Lung microvascular endothelial cell (primary cell): Measurements from ENCODE around the gene ABR. TPM values are rescaled to one million over a fixed set of nuclear protein-coding genes. Genes with fewer than 3 reads are reported as not detected.

ENCODE experiments used
- DNase-seq, 2 donors: peaks; one replicate each; pipeline versions ENCODE4 v3.0.0 to v3.0.0-alpha.2; 2010; ENCODE audit warnings: low read depth in 2 of 2
- total RNA-seq: library from RNA; depleted of rRNA; stranded (reverse); fragments of >200 nt; gene quantifications from 2 replicates; pipeline ENCODE4 v1.2.1, GENCODE V29; 2014

Gene ABR
- total RNA-seq, 1 donor from 2014 or later = 24.8 TPM

DNA sequence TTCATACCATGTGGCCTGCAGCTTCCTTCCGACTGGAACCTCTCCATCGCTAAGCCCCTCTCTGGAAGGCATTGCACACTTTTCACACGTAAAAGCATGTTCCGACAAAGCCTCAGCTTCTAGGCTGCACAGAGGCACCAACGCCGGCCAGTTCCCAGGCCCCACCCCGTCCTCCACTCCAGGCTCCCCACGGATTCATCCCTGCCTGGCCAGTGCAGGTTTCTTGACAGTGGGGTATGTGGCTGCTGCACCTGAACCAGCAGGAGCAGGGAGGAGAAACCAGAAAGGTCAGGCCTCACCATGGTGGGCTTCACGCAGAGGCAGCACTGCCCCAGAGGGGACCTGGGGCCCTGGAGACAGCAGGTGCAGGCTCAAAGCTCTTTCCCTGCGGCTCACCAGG, 168.6 kb downstream of the ABR start:
- DNase-seq = no peak

DNA sequence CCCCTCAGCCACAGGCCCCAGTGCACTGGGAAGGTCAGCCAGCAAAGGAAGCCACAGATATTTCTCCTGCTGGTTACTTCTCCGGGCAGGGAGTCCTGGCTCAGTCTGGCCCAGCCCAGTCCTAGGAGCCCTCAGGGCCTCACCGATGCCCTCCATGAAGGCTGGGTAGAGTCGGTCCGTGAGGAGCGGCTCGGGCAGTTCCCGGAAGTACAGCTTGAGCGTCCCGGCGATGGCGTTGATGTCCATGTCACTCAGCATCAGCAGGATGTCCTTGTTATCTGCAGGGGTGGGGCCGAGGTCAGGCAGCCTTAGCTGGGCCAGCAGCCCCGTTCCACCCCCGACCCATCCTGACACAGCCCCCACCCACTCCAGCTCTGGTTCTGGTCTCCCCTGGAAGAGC, 169.2 kb downstream of the ABR start:
- no peak for DNase-seq

- DNase-seq = no peak
Observed at GRCh38 chr17:1010086-1010450, 169.7 kb downstream of the ABR start.

DNA sequence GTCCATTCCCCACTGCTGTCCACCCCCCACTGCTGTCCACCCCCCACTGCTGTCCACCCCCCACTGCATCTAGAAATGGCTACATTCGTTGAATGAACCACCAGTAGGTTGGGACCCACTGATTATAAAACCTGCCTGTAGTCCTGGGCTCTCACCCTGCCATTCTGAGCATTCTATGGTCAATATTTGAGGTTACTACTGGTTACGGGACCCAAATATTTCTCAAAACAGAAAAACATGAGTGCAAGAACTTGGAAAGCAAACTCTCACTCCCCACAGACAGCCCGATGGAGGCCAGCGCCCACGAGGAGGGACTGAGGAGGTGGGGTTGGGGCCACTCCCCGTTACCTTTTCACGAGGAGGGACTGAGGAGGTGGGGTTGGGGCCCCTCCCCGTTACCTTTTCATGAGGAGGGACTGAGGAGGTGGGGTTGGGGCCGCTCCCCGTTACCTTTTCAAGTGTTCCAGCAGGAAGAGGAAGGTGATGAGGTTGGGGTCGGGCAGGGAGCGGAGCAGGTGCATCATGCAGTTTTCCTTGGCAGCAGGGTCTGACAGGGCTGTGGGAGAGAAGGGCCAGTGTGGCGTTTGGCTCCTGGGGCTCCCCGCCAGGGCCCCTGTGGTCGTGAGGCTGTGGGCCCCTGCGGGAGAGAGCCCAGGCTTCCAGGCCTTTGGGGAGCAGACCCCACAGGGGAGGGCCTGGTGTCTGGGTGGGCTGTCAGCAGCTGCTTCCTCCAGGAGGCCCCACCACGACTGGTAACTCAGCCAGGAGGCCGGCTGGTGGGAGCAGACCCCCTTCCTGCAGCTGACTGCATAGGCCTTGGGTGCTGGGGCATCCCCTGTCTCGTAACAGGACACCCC, 170.3 kb downstream of the ABR start:
- no peak for DNase-seq

DNA sequence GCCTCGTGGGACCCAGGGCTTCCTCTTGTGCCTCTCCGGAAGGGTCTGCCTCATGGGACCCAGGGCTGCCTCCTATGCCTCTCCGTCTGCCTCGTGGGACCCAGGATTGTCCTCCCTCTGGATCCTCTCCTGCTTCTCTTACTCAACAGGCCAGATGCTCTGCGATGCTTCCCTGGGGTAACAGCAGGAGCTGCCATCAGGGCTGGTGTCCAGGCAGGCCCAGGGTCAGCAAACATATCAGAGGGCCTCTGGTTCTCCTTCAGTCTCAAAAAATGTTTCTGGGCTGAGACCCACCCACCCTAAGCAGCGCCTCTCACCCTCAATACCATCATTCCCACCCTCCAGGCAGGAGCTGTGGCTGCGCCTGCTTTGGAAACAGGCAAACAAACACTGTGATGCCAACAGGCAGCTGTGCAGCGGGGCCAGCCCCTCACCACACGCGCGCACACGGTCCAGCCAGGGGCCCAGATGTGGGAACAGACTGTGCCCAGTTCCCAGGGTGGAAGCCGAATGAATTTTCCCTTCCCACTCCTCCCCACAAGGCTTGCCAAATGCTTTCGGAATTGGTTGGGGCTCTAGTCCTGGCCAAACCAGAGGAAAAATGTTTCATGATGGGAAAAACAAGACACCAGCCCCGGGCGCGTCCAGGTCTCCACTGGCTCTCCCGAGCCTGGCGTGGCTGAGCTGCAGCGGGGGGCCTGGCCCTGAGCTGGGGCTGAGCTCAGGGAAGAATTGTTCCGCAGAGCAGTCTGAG, 171.6 kb downstream of the ABR start:
- no peak for DNase-seq

- no peak for DNase-seq
Observed at GRCh38 chr17:1007310-1008007, 172.3 kb downstream of the ABR start.

DNA sequence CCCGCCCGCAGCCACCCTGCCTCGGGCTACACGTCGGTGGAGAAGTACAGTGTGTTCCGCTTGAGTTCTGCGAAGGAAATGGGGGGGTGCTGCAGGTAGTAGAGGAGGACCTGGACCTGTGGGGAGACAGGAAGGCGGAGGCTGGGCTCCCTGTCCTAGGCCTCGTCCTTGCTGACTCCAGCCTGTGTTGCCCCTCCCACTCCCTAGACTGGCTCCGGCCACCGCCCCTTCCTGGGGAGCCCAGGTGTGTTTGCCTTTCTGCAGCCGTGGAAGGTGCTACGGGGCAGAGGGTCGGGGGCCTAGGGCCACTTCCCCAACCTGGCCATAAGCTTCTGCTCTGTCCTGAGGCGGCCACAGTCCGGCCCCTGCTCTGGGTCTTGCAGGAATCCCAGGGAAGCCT, 173.7 kb downstream of the ABR start:
- DNase-seq = no peak

- peak; percentile 60 to 76 for DNase-seq
Observed at GRCh38 chr17:1005361-1005946, 174.3 kb downstream of the ABR start.

GRCh38 chr17:1004769-1005295, 174.9 kb downstream of the ABR start:
- DNase-seq = no peak

- DNase-seq = peak in 1 of 2 donors; percentile 76
Observed at GRCh38 chr17:1003972-1004768, 175.6 kb downstream of the ABR start.

DNA sequence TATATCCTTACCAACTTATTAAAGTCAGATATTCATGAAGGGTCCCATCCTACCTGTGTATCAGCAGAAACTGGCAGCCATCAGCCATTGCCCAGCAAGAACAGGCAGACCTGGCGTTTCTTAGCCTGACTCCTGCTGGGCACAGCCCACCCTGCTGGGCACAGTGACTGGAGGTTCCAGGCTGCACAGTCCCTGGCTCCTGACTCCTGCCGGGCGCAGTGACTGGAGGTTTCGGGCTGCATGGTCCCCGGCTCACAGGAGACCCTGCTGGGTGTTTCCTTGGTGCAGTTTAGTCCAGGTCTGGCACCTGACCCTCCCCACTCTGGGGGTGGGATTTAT, 176.2 kb downstream of the ABR start:
- DNase-seq = no peak

DNA sequence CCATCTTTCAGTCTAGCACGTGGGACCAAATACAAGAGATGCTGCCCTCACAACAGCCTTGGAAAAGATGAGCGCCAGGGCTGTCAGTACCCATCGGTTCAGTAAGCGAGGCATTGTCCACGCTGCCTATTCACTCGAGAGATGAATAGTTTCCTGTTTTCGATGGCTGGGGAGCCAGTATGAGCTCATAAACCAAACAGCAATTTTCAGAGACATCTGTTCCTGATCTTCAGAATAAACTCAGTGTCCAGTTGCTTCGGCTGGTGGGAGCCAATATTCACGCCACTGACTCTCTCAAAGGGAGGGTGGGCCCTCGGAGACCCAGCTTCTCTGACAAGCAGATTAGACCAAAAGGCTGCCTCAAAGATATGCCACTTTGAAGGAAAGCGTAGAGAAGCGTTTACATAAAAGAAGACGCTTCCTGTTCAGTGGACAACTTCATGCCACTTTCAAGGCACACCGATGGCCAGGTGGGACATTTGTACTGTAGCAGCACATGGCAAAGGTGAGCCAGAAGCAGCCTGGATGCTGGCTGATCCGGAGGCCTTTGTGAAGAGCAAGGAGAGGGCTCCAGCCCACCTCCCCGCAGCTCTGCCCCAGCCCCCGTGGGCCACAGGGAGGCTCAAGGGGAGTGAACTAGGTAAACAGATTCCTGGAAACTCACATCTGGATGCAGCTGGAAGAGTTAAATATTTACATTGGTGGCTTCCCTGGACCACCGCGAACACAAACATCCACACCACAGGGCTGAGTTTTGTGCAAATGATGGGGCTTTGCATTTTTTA, 176.8 kb downstream of the ABR start:
- DNase-seq = peak; percentile 88 to 91

- peak in 1 of 2 donors; percentile 56 for DNase-seq
Observed at GRCh38 chr17:1002412-1002753, 177.4 kb downstream of the ABR start.

DNA sequence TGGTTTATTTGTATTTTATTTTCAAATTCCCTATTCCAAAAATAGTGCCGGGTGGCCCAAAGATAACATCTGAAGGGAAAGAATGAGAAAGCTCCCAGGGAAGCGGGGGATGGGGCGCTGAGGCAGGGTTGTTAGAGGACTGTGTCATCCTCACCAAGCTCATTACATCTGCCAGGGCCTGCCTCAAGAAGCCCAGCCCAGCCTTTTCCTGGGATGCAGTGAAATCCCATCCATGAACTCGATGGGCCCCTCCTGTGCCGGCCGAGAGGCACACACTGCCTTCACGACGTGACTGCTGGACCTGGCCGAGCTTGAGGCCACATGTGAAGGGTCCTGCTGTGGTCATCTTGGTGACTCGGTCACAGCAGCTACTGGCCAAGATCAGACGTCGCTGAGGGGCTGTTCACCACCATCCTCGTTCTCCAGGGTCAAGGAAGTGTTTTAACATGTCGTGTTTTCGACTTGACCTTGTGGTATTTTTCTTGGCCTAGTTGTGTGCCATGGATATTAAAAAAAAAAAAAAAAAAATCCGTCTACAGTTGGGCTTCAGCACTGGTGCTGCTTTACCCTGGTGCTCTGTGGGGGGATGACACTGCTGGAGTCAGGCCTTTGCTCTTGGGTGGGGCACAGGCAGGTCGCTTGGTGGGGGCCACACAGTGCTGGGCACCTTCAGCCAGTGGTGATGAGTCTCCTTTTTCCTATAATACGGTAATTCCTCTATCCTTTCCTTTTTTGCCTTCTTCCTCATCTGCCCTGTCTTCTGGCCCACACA, 178.0 kb downstream of the ABR start:
- DNase-seq = peak in 1 of 2 donors; percentile 54

GRCh38 chr17:1000597-1001461, 179.0 kb downstream of the ABR start:
- DNase-seq = peak; percentile 83 to 93

- DNase-seq = no peak
Observed at GRCh38 chr17:998111-998510, 181.7 kb downstream of the ABR start.

DNA sequence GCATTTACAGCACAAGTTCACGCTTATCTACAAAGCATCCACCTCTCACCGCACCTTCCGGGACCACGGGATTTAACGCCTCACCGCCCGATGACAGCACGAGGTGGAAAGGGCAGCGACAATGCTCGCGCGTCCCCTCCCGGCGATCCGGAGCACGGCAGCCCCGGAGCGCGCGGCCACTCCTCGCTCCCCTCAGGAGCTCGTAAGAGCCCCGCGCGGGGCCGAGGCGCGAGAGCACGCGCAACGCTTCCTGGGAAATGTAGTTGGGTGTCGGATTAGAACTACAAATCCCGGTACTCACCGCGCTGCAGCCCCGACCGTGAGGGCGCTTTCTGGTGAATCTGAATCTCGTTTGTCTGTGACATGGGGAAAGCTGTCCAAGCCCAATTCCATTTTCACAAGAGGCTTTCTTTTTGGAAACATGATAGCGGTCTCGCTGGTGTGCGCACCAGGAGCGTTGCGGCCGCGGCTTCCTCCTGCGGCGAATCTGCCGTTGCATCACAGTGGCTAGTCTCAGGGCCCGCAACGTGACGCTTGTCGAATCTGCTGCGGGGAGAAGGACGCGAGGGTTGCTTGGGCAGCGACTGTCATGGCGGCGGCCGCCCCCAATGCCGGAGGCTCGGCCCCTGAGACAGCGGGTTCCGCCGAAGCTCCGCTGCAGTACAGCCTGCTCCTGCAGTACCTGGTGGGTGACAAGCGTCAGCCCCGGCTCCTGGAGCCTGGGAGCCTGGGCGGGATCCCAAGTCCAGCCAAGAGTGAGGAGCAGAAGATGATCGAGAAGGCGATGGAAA, 183.0 kb downstream of the ABR start, which contains the start of gene TIMM22:
TIMM22 (plus strand) TSS at position 576 of the 791 bp plus-strand sequence; CDS start at position 590, 14 bp downstream.
- DNase-seq = peak; percentile 99
